MCF 10A (cell line): ENCODE measurements around the gene FGF11. TPM values are rescaled to one million over a fixed set of nuclear protein-coding genes. Genes with fewer than 3 reads are reported as not detected.

Experiments used
- BruUV-seq: library from RNA; stranded (reverse); fragments of 400-500 nt; replicated peaks from 2 replicates; lab custom pipeline; 2021; lab: Mats Ljungman, UMichigan
- CTCF ChIA-PET: fragments of 300-600 bp; sonication (Branson Sonifier 250); formaldehyde crosslinking; extraction: SDS; loops from one replicate; lab custom pipeline; 2021; ENCODE audit warnings: antibody characterized with exemption, inconsistent platforms; lab: Yijun Ruan, JAX
- POLR2A ChIA-PET: fragments of 300-600, 350-650 bp; sonication (Branson Sonifier 250); formaldehyde crosslinking; extraction: SDS; loops from one replicate; lab custom pipeline; 2020; ENCODE audit warnings: antibody characterized with exemption, inconsistent platforms; lab: Yijun Ruan, JAX
- DNase-seq: peaks from one replicate; pipeline ENCODE4 v3.0.0-alpha.2; 2018; ENCODE audit not compliant: unreplicated experiment
- H3K27ac Mint-ChIP-seq: one replicate; pipeline ENCODE4 v1.8.0; 2022; ENCODE audit warnings: mild to moderate bottlenecking, low read depth, mixed read lengths; ENCODE audit not compliant: unreplicated experiment
- H3K27me3 Mint-ChIP-seq: one replicate; pipeline ENCODE4 v1.8.0; 2022; ENCODE audit warnings: mixed read lengths; ENCODE audit not compliant: insufficient read depth, unreplicated experiment
- H3K36me3 Mint-ChIP-seq: one replicate; pipeline ENCODE4 v1.8.0; 2022; ENCODE audit warnings: mild to moderate bottlenecking, moderate library complexity, mixed read lengths; ENCODE audit not compliant: insufficient read depth, unreplicated experiment
- H3K4me1 Mint-ChIP-seq: one replicate; pipeline ENCODE4 v1.8.0; 2022; ENCODE audit warnings: mixed read lengths; ENCODE audit not compliant: insufficient read depth, unreplicated experiment
- H3K4me3 Mint-ChIP-seq: one replicate; pipeline ENCODE4 v1.8.0; 2022; ENCODE audit warnings: mild to moderate bottlenecking, moderate library complexity, mixed read lengths; ENCODE audit not compliant: unreplicated experiment
- H3K9me3 Mint-ChIP-seq: one replicate; pipeline ENCODE4 v1.8.0; 2022; ENCODE audit warnings: mixed read lengths; ENCODE audit not compliant: unreplicated experiment
- intact Hi-C: fragments of 100-400 bp; cut with micrococcal nuclease; formaldehyde crosslinking; loops from 2 replicates; pipeline ENCODE4 v1.14.1; 2022
- total RNA-seq: library from RNA; stranded (reverse); gene quantifications from 2 replicates; pipeline ENCODE4 v1.2.3, GENCODE V29; 2022
- TF ChIP-seq, protein P1 (sequence below): fragments of 200-600 bp; IDR thresholded peaks from one replicate; pipeline ENCODE4 v1.8.0; 2022; ENCODE audit warnings: antibody characterized with exemption, mild to moderate bottlenecking; ENCODE audit not compliant: unreplicated experiment

The FGF11 gene
- total RNA-seq, 1 experiment from 2014 or later = 0.84 TPM

DNA sequence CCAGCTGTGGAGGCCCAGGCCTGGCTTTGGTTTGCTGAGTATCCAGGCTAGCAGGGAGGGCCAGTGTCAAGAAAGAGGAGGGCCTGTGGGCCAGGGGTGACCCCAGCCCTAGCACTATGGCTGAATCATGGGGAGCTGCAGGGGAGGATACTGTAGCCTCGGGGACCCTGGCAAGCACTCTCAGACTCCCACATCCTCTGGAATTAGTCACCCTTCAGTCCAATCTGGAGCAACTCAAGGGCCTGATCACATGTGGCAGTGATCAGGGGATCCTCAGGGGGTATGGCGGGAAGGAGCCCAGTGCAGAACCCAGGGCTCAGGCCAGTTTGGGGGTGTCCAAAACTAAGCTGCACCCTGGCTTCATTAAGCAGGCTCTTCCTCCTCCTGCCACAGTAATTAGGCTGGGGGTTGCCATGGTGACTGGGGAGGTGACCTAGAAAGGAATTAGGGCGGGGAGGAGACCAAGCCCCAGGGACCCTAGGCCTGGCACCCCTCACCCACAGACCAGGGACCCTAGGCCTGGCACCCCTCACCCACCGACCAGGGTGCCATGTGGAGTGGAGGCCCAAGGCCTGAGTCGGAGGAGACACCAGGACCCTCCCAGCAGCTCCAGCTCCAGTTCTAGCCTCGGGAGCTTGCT lies 25.8 kb upstream of the FGF11 start:
- Mint-ChIP-seq H3K36me3 (peaks cover 12% of the 10 kb centered on the region), H3K27me3 (no peaks in the 10 kb centered on the region), H3K4me1 (peaks cover 5% of the 10 kb centered on the region), H3K27ac (no peak overlapping the region), H3K4me3 (no peak overlapping the region), H3K9me3 (no peaks in the 10 kb centered on the region)
- intact Hi-C loops = no loop called here
- TF ChIP-seq, protein P1, sequence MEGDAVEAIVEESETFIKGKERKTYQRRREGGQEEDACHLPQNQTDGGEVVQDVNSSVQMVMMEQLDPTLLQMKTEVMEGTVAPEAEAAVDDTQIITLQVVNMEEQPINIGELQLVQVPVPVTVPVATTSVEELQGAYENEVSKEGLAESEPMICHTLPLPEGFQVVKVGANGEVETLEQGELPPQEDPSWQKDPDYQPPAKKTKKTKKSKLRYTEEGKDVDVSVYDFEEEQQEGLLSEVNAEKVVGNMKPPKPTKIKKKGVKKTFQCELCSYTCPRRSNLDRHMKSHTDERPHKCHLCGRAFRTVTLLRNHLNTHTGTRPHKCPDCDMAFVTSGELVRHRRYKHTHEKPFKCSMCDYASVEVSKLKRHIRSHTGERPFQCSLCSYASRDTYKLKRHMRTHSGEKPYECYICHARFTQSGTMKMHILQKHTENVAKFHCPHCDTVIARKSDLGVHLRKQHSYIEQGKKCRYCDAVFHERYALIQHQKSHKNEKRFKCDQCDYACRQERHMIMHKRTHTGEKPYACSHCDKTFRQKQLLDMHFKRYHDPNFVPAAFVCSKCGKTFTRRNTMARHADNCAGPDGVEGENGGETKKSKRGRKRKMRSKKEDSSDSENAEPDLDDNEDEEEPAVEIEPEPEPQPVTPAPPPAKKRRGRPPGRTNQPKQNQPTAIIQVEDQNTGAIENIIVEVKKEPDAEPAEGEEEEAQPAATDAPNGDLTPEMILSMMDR = no peak
- ChIA-PET CTCF (interaction anchor here (0.5 kb wide), 1 partner anchor 61 kb away, joined by 4 read pairs; no protein-coding TSS in a partner anchor), POLR2A (interaction anchor here (0.6 to 1.0 kb wide), 3 partner anchors 9 to 145 kb away, joined by 3 to 8 read pairs (median 3); partner anchors contain the start of genes TMEM256 and TNFSF13)
- DNase-seq = peak; percentile 33
- no TSS peak for BruUV-seq

DNA sequence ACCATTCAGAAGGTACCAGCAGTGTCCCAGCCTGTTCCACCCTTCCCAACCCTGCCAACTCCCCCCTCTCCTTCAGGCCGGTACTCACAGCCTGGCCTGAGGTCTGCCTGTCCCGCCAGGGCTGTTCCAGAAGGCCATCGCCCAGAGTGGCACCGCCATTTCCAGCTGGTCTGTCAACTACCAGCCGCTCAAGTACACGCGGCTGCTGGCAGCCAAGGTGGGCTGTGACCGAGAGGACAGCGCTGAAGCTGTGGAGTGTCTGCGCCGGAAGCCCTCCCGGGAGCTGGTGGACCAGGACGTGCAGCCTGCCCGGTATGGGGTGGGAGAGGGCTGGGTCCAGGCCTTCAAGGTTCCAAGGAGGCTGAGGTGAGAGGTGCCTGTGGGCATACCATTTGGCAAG lies 24.5 kb upstream of the FGF11 start:
- no TSS peak for BruUV-seq
- ChIA-PET CTCF (no interaction called here), POLR2A (interaction anchor here (0.7 to 1.0 kb wide), 2 partner anchors 11 to 134 kb away, joined by 3 to 4 read pairs; partner anchors contain the start of gene TNFSF12)
- DNase-seq = no peak
- Mint-ChIP-seq H3K27me3 (no peaks in the 10 kb centered on the region), H3K36me3 (peaks cover 12% of the 10 kb centered on the region), H3K4me1 (peaks cover 5% of the 10 kb centered on the region), H3K4me3 (no peak overlapping the region), H3K9me3 (no peaks in the 10 kb centered on the region), H3K27ac (no peak overlapping the region)
- intact Hi-C loops = no loop called here
- TF ChIP-seq, protein P1 = no peak

DNA sequence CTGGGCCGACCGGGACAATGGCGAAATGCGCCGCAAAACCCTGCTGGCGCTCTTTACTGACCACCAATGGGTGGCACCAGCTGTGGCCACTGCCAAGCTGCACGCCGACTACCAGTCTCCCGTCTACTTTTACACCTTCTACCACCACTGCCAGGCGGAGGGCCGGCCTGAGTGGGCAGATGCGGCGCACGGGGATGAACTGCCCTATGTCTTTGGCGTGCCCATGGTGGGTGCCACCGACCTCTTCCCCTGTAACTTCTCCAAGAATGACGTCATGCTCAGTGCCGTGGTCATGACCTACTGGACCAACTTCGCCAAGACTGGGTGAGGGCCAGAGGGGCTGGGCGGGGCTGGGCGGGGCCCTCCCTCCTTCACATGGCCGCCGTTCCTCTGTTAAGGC lies 23.5 kb upstream of the FGF11 start:
- Mint-ChIP-seq H3K9me3 (no peaks in the 10 kb centered on the region), H3K4me3 (no peak overlapping the region), H3K27ac (no peak overlapping the region), H3K27me3 (no peaks in the 10 kb centered on the region), H3K4me1 (peaks cover 5% of the 10 kb centered on the region), H3K36me3 (peaks cover 4% of the 10 kb centered on the region)
- DNase-seq = no peak
- ChIA-PET CTCF (no interaction called here), POLR2A (interaction anchor here (1.0 kb wide), 2 partner anchors 12 kb away, joined by 3 to 4 read pairs; partner anchors contain the start of gene TMEM256)
- no TSS peak for BruUV-seq
- TF ChIP-seq, protein P1 = no peak
- intact Hi-C loops = no loop called here

DNA sequence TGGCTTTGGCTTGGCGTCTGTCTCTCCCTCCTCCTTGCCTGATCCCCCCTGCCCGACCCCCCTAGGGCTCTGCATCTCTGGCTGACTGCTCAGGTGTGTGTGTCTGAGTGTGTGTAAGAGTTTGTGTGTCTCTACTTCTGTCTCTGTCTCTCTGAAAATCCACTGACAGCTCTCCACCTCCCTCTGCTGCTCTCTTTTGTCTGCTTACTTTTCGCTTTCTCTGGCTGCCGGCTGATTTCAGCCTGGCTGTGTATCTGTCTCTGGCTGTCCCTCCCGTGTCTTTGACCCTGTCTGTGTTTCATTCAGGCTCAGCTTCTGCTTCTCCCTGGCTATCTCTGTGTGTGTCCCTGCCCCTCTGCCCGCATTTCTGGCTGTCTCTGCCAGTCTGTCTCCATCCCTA lies 23.0 kb upstream of the FGF11 start:
- H3K4me3 Mint-ChIP-seq = no peak overlapping the region
- peaks cover 5% of the 10 kb centered on the region for H3K4me1 Mint-ChIP-seq

More for the DNA sequence above, 23.0 kb upstream of the FGF11 start:
- intact Hi-C loops = no loop called here
- no peaks in the 10 kb centered on the region for H3K9me3 Mint-ChIP-seq
- ChIA-PET POLR2A (interaction anchor here (1.0 kb wide), 1 partner anchor 12 kb away, joined by 3 read pairs; the partner anchor contains the start of gene TMEM256), CTCF (no interaction called here)
- H3K36me3 Mint-ChIP-seq = no peaks in the 10 kb centered on the region
- no TSS peak for BruUV-seq
- DNase-seq = no peak
- H3K27me3 Mint-ChIP-seq = no peaks in the 10 kb centered on the region
- H3K27ac Mint-ChIP-seq = peak overlapping the region; percentile 17
- TF ChIP-seq, protein P1 = no peak
